NCI-H774 (cell line): ENCODE results near the gene IMPDH1.
"Not testable (repeated sequence)": the region's sequence is repeated elsewhere in the genome, so short reads cannot be mapped to it uniquely, and the experiment has no call there.

ENCODE experiments used
- DNase-seq: peaks from one replicate; lab custom pipeline; 2025; lab: John Stamatoyannopoulos, UW

Gene IMPDH1

GRCh38 chr7:128409596-128410450, at the start of gene IMPDH1:
Gene IMPDH1 (minus strand): TSS chr7:128409982. CDS start chr7:128409901, 81 bp downstream.
- DNase-seq, result peak; percentile 52

DNA sequence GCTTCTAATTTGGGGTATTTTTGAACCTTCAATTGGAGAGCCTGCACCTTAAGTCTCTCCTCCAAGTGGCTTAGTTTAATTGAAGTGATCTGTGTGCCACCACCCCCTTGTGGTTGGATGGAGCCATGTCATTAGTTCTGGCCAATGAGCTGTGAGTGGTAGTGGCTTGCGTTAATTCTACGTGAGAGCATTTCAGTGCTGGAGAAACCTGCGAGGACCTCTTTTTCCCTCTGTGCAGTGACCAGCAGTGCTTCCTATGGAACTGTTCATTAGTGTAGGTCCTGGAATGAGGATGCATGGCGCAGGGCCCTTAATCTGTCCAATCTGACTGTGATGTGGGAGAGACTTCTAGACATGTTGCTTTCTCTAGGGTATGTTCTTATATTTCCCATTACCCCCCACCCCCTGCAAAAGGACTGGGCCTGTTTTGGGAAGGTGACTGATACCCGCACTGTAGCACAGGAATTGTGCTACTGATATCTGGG, 49.7 kb upstream of the IMPDH1 start:
- DNase-seq, result peak; percentile 14

- DNase-seq, result no peak
Measured at GRCh38 chr7:128458956-128459355, 49.2 kb upstream of the IMPDH1 start.

GRCh38 chr7:128457385-128457784, 47.6 kb upstream of the IMPDH1 start:
- not testable (repeated sequence) for DNase-seq

GRCh38 chr7:128456255-128456725, 46.5 kb upstream of the IMPDH1 start:
- DNase-seq, result no peak

- DNase-seq, result peak; percentile 87
Measured at GRCh38 chr7:128455543-128456254, 45.9 kb upstream of the IMPDH1 start, which contains the start of gene HILPDA. Gene HILPDA (plus strand): TSS chr7:128455878. CDS start chr7:128457269, 1,391 bp downstream.

DNA sequence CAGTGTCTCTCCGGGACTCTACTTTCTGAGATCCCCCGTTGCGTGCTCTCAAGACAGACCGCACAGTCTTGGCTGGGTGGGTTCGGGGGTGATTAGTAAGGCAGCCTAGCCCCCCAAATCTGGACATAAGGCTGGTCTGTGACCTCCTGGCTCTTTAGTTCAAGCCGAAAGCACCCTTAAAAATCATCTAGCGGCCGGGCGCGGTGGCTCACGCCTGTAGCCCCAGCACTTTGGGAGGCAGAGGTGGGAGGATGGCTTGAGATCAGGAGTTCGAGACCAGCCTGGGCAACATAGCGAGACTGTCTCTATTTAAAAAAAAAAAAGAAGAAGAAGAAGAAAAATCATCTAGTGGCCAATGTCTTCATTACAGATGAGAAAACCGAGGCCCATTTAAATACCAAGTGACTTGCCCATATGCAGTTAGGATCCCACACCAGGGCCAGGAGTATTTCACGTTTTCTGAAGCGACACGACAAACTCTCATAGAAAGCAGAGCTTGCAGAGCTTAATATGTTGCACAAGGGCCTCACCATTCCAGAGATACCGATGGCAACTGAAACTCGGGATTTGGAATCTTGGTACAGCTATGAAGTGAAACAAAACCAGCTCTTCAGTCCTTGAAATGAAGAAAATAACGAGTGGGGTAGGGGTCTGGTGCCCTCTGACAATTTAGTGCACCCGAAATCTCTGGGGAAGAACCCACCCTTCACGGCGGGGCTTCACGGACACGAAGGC, 45.2 kb upstream of the IMPDH1 start:
- no peak for DNase-seq

DNA sequence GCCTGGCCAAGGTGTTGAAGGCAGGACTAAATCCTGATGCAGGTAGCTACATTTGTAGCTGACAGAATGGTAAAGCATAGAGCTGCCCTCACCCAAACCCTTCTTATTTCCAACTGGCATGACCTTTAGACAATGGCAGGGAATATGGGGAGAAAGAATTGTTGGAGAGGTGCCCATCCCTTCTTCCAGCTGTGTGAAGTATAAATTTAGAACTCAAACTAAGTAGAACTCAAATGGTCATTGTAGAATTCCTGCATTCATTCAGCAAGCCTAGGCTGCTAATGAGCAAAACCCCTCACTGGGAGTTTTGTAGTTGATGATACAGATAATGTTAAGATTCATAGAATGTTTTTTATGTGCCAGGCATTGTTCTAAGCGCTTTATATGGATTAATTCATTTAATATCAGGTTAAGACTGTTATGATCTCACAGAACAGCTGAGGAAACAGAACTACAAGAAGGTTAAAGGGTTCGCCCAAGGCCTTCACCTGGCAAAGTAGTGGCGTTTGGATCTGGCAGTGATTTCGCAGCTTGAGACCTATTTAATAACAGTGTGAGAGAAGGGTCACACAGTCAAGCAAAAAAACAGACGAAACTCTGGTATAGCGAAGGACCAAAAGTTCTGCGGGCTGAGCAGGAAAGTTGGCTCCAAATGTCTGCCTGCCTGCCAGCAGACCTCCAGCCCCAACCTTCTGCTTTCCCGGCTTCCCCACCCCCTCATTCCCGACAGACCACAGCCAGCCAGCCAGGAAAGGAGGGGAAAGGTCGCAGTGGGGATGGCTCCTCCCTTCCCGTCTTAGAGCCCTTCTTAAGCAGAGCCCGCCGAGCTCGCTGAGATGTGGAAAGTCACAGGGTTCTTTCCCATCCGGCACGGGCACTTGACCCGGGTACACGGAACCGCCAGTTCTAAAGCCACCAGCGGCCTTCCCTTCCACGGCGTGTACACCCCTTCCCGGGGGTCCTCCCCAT, 44.3 kb upstream of the IMPDH1 start:
- DNase-seq, result no peak

DNA sequence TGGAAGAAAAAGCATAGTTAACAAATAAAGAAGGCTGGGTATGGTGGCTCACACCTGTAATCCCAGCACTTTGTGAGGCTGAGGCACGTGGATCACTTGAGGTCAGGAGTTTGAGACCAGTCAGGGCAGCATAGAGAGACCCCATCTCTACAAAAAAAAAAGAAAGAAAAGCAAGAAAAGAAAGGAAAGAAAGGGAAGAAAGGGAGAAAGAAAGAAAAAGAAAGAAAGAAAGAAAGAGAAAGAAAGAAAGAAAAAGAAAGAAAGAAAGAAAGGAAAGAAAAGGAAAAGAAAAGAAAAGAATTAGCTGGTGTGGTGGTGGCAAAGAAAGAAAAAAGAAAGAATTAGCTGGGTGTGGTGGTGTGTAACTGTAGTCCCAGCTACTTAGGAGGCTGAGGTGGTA, 42.8 kb upstream of the IMPDH1 start:
- DNase-seq, result no peak

DNA sequence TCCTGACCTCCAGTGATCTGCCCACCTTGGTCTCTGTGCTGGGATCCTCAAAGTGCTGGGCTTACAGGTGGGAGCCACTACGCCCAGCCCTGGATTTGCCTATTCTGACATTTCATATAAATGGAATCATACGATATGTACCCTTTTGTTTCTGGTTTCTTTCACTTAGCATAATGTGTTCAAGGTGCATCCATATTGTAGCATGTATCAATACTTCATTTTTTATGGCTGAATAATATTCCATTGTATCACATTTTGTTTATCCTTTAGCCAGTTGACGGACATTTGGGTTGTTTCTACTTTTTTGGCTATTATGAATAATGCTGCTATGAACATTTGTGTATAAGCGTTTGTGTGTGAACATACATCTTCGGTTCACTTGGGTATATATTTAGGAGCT, 41.1 kb upstream of the IMPDH1 start:
- no peak for DNase-seq

DNA sequence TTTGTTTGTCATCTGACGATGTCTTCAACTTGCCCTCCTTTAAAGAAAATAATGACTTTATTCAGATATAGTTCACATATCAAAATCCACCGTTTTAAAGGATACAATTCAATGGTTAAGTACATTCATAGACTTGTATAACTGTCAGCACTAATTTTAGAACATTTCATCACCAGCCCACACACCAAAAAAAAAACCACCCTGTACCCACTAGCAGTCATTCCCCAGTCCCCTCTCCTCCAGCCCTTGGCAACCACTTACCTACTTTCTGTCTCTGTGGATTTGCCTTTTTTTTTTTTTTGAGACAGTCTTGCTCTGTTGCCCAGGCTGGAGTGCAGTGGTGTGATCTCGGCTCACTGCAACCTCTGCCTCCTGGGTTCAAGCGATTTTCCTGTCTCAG, 40.6 kb upstream of the IMPDH1 start:
- no peak for DNase-seq

DNA sequence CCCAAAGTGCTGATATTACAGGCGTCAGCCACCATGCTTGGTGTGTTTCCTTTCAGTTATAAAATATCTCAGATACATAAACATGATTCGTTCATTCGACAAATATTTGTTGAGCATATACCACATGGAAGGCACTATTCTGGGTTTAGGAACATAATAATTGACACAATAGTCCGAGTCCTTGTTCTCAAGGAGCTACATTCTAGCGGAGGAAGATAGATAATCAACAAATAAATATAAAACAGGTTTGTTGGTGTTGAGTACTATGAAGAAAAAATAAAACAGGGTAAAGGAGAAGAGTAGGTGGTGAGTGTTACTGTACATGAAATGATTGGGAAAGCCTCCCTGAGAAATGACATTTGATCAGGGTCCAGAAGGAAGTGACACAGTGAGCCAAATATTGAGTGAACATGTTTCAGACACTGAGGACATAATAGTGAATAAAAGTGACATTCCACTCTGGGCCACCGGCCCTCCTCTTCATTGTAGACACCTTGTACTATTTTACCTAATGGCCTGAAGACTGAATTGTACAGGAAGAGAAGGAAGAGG, 39.0 kb upstream of the IMPDH1 start:
- no peak for DNase-seq

DNA sequence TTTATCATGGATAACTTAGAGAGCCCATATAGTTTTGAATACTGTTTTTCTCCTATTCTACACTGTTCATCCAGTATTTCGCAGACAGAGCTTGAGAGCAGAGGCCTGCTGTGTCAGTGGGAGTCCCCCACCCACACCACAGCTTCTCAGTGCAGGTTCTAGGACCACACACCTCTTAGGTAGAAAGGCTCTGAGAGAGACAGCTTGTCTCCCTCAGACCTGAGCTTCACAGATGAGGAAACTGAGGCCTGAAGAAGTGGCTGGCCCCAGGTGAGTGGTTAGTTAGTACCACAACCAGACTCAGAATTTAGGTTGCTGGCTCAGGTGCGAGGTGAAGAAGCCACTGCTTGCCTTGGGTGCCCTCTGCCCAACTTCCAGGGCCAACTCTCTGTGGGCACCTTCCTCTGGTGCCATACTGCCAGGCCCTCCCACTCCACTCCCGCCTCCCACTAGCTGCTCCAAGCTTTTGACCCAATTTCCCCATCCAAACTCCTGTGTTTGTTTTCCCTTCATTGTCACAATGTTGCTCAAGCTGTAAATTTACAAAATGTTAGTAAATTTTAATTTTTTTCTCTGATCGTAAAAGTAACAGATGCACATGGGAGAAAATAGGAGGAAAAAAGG, 38.3 kb upstream of the IMPDH1 start:
- DNase-seq, result no peak

- no peak for DNase-seq
Measured at GRCh38 chr7:128446306-128446705, 36.5 kb upstream of the IMPDH1 start.

DNA sequence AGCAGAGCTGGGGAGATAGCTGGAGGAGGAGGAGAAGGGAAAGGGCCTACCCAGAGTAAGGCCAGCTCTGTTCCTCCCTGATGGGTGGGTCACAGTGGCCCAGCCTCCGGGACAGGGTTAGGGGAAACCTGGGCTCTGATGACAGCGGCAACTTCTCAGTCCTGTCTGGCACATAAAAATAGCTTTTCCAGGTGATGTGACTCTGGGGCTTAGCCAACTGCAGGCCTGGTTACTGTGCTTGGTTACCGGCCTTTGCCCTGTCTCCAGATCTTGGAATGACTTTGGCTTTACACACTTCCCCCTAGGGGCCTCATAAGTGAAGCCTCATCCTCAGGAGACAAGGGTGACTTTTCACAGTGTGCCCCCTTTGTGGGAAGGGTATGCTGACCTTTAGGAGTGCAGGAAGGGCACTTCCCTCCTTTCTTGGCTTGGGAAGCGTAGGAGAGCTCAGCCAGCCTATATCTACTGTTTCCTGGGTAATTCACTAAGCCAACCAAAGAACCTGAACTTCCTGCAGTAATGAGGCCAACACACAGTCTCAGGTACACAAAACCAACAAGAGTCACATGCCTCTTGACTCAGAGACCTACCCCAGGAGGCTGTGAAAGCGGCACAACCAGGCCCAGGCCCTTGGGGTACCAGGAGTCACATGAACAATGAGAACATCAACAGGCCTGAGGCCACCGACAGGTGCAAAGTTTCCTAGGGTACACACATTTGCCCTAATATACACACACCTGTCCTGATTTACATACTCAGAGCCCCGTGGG, 34.2 kb upstream of the IMPDH1 start:
- DNase-seq, result peak; percentile 69

- no peak for DNase-seq
Measured at GRCh38 chr7:128442356-128442755, 32.6 kb upstream of the IMPDH1 start.

DNA sequence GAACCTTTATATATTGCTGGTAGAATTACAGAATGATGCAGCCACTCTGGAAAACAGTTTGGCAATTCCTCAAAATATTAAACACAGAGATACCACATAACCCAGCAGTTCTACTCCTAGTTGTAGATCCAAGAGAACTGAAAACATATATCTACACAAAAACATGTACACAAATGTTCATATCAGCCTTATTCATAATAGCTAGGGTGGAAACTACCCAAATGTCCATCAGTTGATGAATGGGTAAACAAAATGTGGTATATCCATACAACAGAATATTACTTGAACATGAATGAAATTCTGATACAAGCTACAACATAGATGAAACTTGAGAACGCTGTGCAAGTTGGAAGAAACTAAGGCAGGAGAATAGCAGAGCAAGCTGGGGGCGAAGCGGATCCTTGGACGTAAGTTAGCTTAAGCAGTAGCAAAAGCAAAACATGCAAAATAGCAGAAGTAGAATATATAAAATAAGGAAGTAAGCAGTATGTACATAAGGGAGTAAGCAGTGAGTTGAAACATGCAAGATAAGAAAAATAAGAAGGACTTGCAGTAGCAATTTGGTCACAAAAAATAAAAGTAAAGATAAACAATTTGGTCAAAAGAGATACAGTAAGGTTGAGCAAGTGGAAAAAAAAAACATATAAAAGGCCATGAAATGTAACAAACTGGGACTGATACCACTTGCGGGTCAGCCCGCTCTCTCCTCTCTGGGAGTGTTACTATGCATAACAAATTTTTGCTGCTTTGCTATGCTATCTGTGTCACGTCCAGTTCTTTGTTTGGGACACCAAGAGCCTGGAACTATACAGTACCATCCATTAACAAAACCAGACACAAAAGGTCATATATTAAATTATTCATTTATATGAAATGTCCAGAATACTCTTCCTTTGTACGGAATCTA, 27.9 kb upstream of the IMPDH1 start:
- DNase-seq, result no peak

DNA sequence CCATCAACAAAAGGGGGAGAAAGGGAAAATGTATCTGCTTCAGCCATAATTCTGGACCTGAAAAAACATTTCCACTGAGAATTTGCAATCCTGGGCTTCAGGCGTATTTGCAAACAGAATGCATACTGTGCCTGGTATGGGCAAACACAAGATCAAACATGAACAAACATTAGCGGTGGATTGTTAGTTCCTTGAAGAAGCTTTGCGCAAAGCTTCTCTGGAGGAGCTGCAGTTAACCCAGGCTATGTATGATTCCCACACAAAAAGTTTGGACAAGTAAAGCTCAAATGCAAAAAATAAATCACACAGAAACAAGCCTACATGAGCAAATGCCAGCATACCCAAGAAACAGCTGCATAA, 25.5 kb upstream of the IMPDH1 start:
- DNase-seq, result no peak
